ENCODE data around the gene COL6A1. TPM values are rescaled to one million over a fixed set of nuclear protein-coding genes. Genes with fewer than 3 reads are reported as not detected.
"Not testable (repeated sequence)": the region's sequence is repeated elsewhere in the genome, so short reads cannot be mapped to it uniquely, and the experiment has no call there.

COL6A1 gene
- total and polyA plus RNA-seq, 2 donors (not counting 1 experiment from before 2014, with no cell fraction given), result 645 to 1,137 TPM

DNA sequence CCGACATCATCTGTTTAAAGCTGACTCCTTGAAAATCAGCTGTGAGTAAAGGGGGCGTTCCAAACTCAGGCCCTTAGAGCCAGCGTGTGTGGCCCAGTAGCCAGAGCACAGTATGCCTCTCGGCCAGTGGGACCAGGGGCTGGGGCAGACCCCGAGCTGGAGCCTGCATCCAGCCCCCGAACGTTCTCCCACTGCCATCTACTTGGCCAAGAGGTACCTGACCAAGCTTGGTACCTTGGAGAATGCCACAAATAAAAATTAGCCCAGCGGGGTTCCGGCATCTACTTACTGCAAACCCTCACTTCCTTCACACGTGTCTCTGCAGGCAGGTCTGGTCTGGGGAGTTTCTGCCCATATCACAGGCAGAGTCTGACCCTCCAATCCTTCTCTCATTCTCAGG, 59.6 kb downstream of the COL6A1 start:
- H2AFZ ChIP-seq (ENCODE audit: low read length), result no peak overlapping the region
- no peaks in the 10 kb centered on the region for H3K79me2 ChIP-seq (ENCODE audit: control insufficient read depth, insufficient read depth, low read length)
- DNase-seq (ENCODE audit: low read depth in 2 of 2), result no peak
- peaks cover 10% of the 10 kb centered on the region for H3K4me1 ChIP-seq (ENCODE audit: control insufficient read depth, extremely low read depth, insufficient read depth, low read length)
- H3K9me3 ChIP-seq (ENCODE audit: control insufficient read depth, insufficient read depth, low read depth, low read length), result no peaks in the 10 kb centered on the region
- no peak overlapping the region for H3K27ac ChIP-seq (ENCODE audit: insufficient read depth, low read length)
- no peaks in the 10 kb centered on the region for H3K27me3 ChIP-seq (ENCODE audit: control insufficient read depth, insufficient read depth, low read length)
- no peak for TF ChIP-seq EZH2 (IDR thresholded peaks at IDR 0.05; ENCODE audit: low read length, missing control alignments)
- TF ChIP-seq, protein P1, sequence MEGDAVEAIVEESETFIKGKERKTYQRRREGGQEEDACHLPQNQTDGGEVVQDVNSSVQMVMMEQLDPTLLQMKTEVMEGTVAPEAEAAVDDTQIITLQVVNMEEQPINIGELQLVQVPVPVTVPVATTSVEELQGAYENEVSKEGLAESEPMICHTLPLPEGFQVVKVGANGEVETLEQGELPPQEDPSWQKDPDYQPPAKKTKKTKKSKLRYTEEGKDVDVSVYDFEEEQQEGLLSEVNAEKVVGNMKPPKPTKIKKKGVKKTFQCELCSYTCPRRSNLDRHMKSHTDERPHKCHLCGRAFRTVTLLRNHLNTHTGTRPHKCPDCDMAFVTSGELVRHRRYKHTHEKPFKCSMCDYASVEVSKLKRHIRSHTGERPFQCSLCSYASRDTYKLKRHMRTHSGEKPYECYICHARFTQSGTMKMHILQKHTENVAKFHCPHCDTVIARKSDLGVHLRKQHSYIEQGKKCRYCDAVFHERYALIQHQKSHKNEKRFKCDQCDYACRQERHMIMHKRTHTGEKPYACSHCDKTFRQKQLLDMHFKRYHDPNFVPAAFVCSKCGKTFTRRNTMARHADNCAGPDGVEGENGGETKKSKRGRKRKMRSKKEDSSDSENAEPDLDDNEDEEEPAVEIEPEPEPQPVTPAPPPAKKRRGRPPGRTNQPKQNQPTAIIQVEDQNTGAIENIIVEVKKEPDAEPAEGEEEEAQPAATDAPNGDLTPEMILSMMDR (conservative IDR thresholded peaks at IDR 0.05 in 1 of 2, IDR thresholded peaks at IDR 0.05 in 1 of 2; ENCODE audit: low read depth in 1 of 2, low read length in 2 of 2), result no peak
- H3K4me2 ChIP-seq (ENCODE audit: extremely low read depth, insufficient read depth, low read length), result no peak overlapping the region
- no peaks in the 10 kb centered on the region for H3K36me3 ChIP-seq (ENCODE audit: control insufficient read depth, insufficient read depth, low read length)
- H3K9ac ChIP-seq (ENCODE audit: insufficient read depth, low read length), result no peak overlapping the region
- H3K4me3 ChIP-seq (replicated peaks in 1 of 4; ENCODE audit: control extremely low read depth in 1 of 4, insufficient read depth in 1 of 4, low read depth in 3 of 4, low read length in 4 of 4), result no peak overlapping the region
- no peaks in the 10 kb centered on the region for H4K20me1 ChIP-seq (ENCODE audit: control insufficient read depth, extremely low read depth, insufficient read depth, low read length)

DNA sequence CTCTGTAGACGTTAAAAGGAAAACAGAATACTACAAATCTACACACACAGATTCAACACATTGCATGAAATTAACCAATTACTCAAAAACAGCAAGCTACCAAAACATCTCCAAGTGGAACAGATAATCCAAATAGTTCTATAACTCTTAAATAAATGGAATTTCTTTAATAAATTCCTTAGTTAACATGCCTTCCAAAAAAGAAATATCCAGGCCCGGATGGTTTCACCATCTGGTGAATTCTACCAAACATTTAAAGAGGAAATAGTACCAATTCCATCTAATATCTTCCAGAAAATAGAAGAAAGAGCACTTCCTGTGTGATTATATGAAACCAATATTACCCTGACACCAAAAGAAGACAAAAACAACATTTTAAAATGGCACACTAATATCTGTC, 63.6 kb downstream of the COL6A1 start:
- Histone ChIP-seq H3K4me1 (ENCODE audit: control insufficient read depth, extremely low read depth, insufficient read depth, low read length) (peaks cover 13% of the 10 kb centered on the region), H2AFZ (ENCODE audit: low read length) (no peak overlapping the region), H3K4me3 (replicated peaks in 1 of 4; ENCODE audit: control extremely low read depth in 1 of 4, insufficient read depth in 1 of 4, low read depth in 3 of 4, low read length in 4 of 4) (no peak overlapping the region), H3K79me2 (ENCODE audit: control insufficient read depth, insufficient read depth, low read length) (no peaks in the 10 kb centered on the region), H4K20me1 (ENCODE audit: control insufficient read depth, extremely low read depth, insufficient read depth, low read length) (no peaks in the 10 kb centered on the region), H3K27ac (ENCODE audit: insufficient read depth, low read length) (no peak overlapping the region), H3K36me3 (ENCODE audit: control insufficient read depth, insufficient read depth, low read length) (no peaks in the 10 kb centered on the region), H3K4me2 (ENCODE audit: extremely low read depth, insufficient read depth, low read length) (no peak overlapping the region), H3K9ac (ENCODE audit: insufficient read depth, low read length) (no peak overlapping the region), H3K9me3 (ENCODE audit: control insufficient read depth, insufficient read depth, low read depth, low read length) (no peaks in the 10 kb centered on the region), H3K27me3 (ENCODE audit: control insufficient read depth, insufficient read depth, low read length) (no peaks in the 10 kb centered on the region)
- DNase-seq (ENCODE audit: low read depth in 2 of 2), result no peak
- no peak for TF ChIP-seq EZH2 (IDR thresholded peaks at IDR 0.05; ENCODE audit: low read length, missing control alignments)
- TF ChIP-seq, protein P1 (conservative IDR thresholded peaks at IDR 0.05 in 1 of 2, IDR thresholded peaks at IDR 0.05 in 1 of 2; ENCODE audit: low read depth in 1 of 2, low read length in 2 of 2), result no peak

DNA sequence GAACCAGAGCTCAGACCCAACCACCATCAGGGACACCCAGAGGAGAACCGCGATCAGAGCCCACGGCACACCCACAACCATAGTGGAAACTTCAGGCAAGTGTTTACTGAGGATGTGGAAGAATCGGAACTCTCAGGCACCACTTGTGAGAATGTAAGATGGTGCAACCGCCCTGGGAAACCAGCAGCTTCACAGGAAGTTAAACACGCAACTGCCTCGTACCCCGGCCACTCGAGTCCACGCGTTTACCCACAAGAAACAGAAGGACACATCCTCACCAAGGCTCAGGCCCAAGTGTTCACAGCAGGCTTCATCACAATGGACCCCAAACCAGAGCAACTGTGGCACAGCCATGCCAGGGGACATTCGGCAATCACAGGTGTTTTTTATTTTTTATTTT, 64.9 kb downstream of the COL6A1 start:
- Histone ChIP-seq H3K79me2 (ENCODE audit: control insufficient read depth, insufficient read depth, low read length) (no peaks in the 10 kb centered on the region), H3K4me2 (ENCODE audit: extremely low read depth, insufficient read depth, low read length) (no peak overlapping the region), H3K27ac (ENCODE audit: insufficient read depth, low read length) (no peak overlapping the region), H3K4me3 (replicated peaks in 1 of 4; ENCODE audit: control extremely low read depth in 1 of 4, insufficient read depth in 1 of 4, low read depth in 3 of 4, low read length in 4 of 4) (no peak overlapping the region), H3K36me3 (ENCODE audit: control insufficient read depth, insufficient read depth, low read length) (no peaks in the 10 kb centered on the region), H3K4me1 (ENCODE audit: control insufficient read depth, extremely low read depth, insufficient read depth, low read length) (peaks cover 16% of the 10 kb centered on the region), H4K20me1 (ENCODE audit: control insufficient read depth, extremely low read depth, insufficient read depth, low read length) (no peaks in the 10 kb centered on the region), H3K27me3 (ENCODE audit: control insufficient read depth, insufficient read depth, low read length) (no peaks in the 10 kb centered on the region), H3K9ac (ENCODE audit: insufficient read depth, low read length) (no peak overlapping the region), H2AFZ (ENCODE audit: low read length) (no peak overlapping the region), H3K9me3 (ENCODE audit: control insufficient read depth, insufficient read depth, low read depth, low read length) (no peaks in the 10 kb centered on the region)
- TF ChIP-seq, protein P1 (conservative IDR thresholded peaks at IDR 0.05 in 1 of 2, IDR thresholded peaks at IDR 0.05 in 1 of 2; ENCODE audit: low read depth in 1 of 2, low read length in 2 of 2), result no peak
- TF ChIP-seq EZH2 (IDR thresholded peaks at IDR 0.05; ENCODE audit: low read length, missing control alignments), result no peak
- DNase-seq (ENCODE audit: low read depth in 2 of 2), result no peak

DNA sequence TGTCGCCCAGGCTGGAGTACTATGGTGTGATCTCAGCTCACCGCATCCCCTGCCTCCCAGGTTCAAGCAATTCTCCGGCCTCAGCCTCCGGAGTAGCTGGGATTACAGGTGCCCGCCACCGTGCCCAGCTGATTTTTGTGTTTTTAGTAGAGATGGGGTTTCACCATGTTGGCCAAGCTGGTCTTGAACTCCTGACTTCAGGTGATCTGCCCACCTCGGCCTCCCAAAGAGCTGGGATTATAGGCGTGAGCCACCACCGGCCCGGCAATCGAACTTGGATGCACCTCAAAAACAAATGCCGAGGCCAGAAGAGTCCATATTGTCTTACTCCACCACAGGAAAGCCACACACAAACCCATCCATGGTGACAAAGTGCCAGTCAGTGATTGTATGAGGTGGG, 65.3 kb downstream of the COL6A1 start:
- H3K4me3 ChIP-seq (replicated peaks in 1 of 4; ENCODE audit: control extremely low read depth in 1 of 4, insufficient read depth in 1 of 4, low read depth in 3 of 4, low read length in 4 of 4); H3K79me2 ChIP-seq (ENCODE audit: control insufficient read depth, insufficient read depth, low read length); DNase-seq (ENCODE audit: low read depth in 2 of 2); H3K36me3 ChIP-seq (ENCODE audit: control insufficient read depth, insufficient read depth, low read length); H3K27me3 ChIP-seq (ENCODE audit: control insufficient read depth, insufficient read depth, low read length); H3K4me2 ChIP-seq (ENCODE audit: extremely low read depth, insufficient read depth, low read length); H2AFZ ChIP-seq (ENCODE audit: low read length); H4K20me1 ChIP-seq (ENCODE audit: control insufficient read depth, extremely low read depth, insufficient read depth, low read length); H3K9me3 ChIP-seq (ENCODE audit: control insufficient read depth, insufficient read depth, low read depth, low read length); H3K27ac ChIP-seq (ENCODE audit: insufficient read depth, low read length); H3K9ac ChIP-seq (ENCODE audit: insufficient read depth, low read length): not testable (repeated sequence)
- peaks cover 16% of the 10 kb centered on the region for H3K4me1 ChIP-seq (ENCODE audit: control insufficient read depth, extremely low read depth, insufficient read depth, low read length)
